HG03521 (cell line): ENCODE results near the gene TCAF1.
A peak's percentile ranks its signal among the peaks of the same experiment; 100 is the strongest.

Experiments used
- ATAC-seq: cut with Tn5 transposase; IDR thresholded peaks from one replicate; pipeline ENCODE4 v1.9.1; 2021; ENCODE audit warnings: mild to moderate bottlenecking, moderate library complexity; ENCODE audit not compliant: unreplicated experiment

The TCAF1 gene, protein sequence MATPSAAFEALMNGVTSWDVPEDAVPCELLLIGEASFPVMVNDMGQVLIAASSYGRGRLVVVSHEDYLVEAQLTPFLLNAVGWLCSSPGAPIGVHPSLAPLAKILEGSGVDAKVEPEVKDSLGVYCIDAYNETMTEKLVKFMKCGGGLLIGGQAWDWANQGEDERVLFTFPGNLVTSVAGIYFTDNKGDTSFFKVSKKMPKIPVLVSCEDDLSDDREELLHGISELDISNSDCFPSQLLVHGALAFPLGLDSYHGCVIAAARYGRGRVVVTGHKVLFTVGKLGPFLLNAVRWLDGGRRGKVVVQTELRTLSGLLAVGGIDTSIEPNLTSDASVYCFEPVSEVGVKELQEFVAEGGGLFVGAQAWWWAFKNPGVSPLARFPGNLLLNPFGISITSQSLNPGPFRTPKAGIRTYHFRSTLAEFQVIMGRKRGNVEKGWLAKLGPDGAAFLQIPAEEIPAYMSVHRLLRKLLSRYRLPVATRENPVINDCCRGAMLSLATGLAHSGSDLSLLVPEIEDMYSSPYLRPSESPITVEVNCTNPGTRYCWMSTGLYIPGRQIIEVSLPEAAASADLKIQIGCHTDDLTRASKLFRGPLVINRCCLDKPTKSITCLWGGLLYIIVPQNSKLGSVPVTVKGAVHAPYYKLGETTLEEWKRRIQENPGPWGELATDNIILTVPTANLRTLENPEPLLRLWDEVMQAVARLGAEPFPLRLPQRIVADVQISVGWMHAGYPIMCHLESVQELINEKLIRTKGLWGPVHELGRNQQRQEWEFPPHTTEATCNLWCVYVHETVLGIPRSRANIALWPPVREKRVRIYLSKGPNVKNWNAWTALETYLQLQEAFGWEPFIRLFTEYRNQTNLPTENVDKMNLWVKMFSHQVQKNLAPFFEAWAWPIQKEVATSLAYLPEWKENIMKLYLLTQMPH

DNA sequence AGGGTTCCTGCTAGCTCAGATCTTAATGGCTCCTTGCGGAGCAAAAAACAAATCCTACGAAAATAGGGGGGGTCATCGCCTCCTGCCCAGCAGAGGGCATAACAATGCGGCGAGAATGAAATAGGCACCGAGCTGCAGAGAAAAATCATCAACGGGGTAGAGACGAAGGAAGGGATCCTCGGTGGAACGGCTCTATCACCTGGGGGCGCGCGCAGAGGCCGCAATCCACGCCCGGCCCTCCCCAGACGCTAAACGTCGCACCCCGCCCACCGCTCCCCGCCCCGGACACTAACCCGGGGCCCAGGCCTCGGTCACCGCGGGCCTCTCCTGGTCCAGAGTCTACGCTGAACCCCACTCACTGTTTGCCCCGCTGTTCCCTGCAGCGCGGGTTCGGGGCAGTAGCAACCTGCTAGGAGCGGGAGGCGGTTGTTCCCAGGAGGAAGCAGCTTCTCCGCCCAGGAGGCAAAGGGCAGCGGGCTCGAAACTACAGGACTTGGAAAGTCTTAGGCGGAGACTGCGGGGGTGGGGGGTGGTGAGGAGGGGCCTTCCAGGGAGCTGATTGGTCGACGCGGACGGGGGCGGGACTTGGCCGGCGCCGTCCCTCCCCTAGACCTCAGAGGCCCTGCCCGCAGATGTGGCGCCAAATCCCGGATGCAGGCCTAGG lies at the start of gene TCAF1:
Gene TCAF1 (minus strand): TSS at position 509 of the 664 bp plus-strand sequence. CDS start 25,568 bp downstream, outside the sequence.
- peak; percentile 91 for ATAC-seq

DNA sequence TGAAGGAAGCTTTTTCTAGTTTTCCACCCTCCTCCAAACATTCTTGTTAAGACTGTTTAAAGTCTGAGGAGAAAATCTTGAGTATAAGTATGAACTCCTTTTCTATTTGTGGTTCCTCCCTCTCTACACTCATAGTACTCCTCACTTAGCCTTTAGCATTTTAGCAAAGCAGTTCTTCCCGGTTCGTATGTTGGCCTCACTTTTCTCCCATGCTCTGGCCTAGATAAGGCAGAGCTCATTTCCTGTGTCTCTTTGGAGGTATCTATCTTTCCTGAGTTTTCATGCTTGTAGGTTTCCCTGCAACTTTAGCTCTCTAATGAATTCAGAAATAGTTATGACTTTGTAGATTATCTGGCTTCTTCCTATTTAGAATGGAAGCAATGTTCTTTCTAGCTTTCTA lies 46.8 kb upstream of the TCAF1 start:
- no peak for ATAC-seq

DNA sequence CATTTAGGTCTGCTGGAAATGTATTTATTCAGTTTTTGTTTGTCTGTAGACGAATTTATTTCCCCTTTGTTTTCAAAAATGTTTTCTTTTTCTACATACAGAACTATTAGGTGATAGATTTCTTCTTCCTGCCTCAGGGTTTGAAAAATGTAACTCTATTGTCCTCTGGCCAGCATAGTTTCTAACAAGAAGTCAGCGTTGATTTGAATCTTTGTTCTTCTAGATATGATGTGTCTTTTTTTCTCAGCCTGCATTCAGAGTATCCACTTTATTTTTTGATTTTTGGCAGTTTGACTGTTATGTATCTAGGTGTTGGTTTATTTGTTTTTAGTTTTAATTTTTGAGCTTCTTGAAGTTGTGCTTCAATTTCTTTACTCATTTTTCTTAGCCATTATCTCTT lies 45.1 kb upstream of the TCAF1 start:
- ATAC-seq: no peak

DNA sequence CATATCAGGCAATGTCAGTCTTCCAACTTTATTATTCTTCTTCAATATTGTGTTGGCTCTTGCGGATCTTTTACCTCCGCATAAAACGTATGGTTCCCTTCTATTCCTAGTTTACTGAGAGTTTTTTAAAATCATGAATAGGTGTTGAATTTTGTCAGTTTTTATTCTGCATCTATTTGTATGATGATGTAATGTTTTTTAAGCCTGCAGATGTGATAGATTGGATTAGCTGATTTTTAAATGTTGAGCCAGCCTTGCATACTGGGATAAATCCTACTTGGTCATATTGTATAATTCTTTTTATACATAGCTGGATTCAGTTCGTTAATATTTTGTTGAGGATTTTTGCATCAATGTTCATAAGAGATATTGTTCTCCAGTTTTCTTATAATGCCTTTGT lies 43.4 kb upstream of the TCAF1 start:
- ATAC-seq: no peak

DNA sequence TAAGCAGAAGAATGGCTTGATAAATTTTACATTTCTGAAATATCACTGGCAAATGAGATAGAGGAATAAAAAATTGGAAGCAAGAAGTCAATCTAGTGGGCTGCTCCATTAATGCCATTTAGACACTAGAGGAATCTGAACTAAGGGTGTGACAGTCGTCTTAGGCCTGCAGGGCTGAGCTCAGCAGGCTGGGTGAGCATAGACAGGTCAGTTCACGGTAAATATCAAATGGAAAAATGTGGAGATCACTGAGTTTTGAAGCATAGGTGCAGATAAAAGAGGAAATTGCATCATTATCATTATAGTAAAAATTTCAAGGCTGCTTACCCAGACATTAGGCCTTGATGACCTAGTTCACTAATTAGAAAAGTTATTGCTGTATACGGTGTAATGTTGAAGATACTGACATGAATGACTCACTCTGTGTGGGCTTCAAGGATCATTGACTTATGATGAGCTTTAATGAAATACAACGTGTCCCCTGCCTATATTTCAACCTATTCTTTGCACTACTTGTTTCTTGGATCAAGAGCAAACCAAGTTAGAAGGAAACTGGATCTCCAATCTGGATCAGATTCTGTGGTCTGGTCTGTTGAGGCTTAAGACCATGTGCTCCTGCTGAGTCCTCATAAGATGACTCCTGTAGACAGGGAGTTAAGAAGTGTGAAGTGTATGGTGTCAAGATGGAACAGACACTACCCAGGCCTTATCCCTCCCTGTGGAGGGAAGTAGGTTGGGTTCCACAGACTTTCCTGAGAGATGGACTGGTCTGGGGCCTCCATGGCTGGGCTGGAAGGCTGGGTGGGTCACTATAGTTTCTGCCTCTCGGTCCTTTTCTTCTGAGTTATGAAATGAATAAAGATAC lies 36.6 kb upstream of the TCAF1 start:
- ATAC-seq: no peak

DNA sequence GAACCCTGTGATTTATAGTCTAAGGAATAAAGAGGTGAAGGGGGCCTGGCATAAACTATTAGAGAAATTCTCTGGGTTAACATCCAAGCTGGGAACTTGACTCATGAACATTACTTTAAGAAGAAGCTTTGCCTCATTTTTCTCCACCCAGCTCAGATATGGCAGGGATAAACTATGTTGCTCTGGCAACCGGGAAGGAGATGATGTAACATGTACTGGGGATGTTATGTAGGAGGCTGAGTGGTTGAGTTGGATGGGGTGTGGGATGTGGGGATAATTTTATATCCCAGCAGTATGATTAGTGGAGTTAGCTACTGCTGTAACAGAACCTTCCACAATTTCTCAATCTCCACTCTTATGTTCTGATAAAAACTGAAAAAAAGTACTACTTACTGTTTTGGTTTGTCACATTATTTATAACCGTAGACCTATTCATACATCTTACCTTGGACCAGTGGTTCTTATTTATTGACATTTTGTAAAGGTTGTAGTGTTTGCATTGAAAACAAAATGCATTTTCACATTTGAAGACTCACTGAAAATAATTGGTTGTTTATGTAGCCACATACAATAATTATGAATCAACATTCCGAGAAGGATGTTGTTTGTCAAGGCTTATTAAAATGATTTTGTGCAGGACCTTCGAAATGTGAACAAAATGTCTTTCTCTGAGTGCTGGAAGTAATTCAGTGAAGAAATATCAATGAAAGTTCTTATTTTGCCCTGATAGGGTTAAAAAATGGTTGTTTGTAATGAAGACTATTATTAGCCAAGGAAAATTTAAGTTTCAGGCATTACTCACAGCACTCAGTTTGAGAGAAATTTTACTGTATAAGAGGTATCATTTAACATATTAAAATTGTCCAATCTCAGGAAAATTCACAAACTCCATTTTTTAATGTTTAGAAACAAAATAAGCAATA lies 34.4 kb upstream of the TCAF1 start:
- ATAC-seq: no peak

DNA sequence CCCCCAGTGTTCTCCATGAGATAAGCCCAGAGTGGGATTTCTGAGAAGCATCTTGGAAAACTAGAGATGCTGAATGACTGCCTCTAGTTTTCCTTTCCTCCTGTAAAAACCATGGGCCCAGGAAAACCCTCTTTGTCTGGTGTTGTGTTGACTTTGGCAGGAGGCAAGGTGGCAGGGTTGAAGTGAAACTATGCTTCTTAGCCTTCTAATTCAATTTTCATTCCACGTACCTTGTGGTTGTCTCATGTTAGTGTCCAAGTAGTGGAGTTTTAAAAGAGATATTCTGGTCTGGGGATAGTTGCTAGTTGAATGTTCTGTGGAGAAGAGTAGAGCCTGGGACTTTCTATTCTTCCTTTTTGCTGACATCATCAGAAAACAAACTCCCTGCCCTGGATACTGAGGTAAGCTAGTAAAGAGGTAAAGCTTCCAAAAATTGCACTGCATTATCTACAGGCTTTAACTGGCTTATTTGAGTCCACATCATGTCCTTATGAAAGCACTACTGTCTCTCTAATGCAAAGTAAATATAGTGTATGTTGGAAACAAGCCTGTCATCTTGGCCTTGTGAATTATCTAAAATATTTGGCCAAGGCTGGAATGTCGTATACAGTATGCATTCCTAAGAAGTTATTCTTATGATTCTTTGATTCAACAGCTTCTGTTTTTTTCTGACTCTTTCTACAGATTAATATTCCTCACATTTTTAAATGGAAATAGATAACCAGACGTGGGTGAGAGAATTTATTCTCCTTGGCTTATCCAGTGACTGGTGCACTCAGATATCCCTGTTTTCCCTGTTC lies 32.8 kb upstream of the TCAF1 start, which contains the start of gene OR2F2:
Gene OR2F2 (plus strand): TSS at position 708 of the 800 bp plus-strand sequence. CDS start 0 bp downstream, at position 708.
- ATAC-seq: no peak

DNA sequence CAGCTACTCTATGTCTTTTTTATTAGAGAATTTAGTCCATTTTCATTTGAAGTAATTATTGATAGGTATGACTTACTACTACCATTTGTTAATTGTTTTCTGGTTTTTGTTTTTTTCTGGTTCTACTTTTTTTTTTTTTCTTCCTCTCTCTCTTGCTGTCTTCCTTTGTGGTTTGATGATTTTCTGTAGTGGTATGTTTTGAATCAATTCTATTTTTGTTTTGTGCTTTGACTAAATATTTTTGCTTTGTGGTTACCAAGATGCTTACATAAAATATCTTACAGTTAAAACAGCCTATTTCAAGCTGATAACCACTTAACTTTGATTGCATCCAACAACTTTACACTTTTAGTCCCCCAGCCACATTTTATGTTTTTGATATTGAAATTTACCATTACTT lies 29.8 kb upstream of the TCAF1 start:
- no peak for ATAC-seq

DNA sequence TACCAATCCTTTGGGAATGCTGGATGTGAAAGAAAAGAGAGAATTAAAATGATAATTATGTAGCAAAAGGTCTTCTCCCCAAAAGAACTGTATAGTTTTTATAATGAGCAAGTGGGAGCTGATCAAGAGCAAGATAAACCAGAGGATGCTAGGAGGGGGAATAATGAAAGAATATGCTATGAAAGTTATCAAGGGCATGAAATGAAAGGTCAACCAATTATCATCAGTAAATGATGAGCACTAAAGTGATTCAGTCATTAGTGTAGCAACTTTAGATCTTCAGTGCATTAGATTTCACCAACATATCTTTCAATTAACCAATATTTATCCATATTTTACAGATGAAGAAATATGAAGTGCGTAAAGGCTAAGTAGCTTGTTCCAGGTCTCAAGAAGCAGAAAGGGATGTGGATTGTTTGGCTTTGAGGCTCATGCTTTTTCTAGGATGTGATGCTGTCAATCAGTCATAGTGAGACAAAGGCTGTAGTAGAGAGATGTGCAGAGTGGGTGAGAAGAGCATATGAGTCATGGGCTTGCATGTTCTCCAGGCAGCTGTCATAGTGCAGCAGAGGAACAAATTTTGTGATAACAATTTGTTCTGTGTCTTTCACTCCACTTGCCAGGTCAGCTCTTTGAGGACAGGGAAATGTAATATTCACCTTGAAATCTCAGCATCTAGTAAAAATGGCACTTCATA lies 27.4 kb upstream of the TCAF1 start:
- ATAC-seq: no peak

DNA sequence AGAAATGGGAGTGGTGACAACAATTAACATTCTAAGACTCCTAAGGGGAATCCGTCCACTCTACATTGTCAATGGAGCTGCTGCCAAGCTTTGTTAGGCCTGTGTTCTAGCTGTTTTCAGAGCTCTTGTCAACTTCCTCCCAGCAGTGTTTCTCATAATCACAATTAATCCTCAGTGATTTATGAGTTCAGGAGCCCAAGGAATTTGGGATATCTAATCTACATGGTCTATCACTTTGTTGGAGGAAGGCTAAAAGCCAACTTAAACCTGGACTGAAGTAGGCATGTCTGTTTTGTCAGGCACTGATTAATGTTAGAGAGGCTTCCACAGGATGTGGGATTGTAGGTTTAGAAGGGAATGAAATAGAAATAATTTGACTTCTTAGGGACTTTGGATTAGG lies 22.9 kb upstream of the TCAF1 start:
- ATAC-seq: no peak

DNA sequence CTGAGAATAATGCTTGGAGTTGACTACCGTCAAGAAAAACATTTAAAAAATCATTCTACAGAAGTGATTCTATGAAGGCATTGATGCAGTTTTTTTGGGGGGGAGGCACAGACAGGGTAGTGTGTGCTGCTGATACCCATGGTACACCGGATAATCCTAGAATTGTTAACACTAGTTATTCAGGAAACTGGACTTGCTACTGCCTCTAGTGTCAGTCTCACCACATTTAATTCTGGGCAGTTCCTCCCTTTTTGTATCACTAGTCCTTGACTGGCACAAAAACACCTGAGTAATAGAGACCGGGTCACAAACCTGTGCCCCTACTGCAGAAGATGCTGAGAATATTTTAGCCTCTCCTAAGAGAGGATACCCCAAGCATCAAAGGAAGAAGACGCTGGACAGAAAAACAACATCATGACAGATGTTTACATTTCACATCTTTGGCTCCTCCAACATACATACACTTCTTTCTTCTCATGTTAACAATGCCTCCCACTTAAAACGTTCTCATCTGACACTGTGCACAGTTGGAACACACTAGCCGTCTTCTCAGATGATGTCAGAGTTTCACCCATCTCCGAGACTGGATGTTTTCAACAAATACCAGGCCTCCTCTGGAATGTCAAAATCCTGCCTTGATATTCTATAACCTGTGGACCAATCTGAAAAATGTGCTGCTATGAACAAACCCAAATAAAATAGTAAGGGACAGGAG lies 13.1 kb upstream of the TCAF1 start:
- ATAC-seq: no peak

DNA sequence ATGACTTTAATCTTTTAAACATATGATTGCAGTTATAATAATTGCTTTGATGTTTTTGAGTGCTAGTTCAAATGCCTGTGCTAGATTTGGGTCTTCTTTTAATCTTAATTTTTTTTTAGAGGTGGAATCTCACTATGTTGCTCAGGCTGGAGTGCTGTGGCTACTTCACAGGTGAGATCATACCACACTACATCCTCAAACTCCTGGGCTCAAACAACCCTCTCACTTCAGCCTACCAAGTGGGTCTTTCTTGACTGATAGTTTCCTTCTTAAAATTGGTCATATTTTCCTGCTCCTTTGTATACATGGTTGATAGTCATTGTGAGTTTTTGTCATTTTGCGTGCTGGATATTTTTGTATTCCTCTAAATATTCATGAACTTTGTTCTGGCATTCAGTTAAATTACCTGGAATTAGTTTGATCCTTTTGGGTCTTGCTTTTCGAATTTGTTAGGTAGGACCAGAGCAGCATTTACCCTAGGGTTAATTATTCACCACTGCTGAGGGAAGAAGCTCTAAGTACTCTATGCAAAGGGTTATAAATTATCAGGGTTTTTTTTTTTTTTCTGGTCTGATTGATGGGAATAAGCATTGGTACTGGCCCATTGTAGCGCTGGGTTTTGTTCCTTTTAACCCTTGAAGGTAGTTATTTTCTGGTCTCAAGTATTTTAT lies 12.1 kb upstream of the TCAF1 start:
- no peak for ATAC-seq

DNA sequence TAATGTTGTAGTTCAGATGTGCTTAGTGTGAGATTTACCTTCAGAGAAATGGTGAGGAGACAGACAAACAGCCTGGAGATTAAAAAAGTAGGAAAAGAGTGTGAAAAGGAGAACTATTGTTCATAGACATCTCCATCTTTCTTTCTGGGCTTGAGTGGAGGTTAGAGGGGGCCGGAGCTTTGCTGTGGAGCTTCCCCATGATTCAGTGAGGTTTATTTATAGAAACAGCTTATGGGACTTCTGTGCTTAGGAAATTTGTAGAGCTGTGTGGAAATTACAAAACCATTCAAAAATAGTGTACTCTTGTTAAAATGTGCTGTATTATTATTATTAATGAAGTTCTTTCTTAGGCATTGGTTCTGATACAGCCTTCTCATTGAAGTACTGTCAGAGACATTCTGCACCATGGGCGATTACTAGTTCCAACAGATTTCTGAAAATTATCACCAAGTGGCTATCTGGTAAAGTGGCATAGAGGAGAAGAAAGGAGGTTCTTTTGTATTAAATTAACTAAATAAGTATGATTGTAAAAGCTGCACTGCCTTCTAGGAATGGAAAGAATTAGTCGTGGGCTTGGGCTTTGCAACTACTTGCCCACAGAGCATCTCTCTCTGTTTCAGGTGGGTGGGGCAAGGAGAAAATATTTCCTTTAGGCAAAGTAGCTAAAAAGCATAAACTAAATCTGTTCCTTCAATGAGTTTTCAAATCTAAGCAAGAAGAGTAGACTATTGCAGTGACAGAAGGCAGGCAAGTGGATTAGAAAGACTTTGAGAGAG lies 8.7 kb upstream of the TCAF1 start:
- ATAC-seq: no peak

DNA sequence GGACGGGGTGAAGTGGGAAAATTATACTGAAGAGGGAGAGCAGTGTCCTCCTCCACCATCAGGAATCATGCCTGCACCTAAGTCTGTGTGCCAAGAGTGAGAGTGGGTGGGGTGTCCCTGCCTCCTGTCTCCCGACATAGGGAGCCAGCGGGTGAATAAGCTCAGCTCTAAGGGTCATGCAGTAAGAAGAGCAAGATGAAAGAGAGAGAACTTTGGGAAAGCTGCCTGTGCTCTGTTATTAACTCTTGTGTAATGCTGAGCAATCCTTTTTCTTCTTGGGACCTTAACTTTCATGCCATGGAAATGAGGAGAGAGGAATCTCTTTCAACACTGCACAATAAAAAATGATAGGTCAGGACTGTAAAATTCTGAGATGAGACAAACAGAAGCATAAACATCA lies 7.9 kb upstream of the TCAF1 start:
- ATAC-seq: no peak

DNA sequence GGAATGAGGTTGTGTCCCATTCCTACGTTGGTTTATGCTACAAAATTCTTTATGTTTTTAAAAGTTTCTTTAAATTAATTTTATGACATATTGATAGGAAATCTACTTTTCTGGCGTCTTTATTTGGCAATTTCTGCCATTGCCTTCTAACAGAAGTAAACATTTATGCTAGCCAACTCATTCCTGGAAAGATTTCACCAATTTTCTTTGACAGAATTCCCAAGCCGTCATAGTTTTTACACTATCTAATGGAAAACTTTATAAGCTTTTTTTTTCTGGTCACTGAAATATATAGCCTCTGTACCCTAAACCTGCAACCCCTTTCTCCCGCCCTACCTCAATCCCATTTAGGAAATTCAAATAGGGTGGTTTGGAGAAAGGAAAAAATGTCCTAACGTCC lies 6.1 kb upstream of the TCAF1 start:
- no peak for ATAC-seq

DNA sequence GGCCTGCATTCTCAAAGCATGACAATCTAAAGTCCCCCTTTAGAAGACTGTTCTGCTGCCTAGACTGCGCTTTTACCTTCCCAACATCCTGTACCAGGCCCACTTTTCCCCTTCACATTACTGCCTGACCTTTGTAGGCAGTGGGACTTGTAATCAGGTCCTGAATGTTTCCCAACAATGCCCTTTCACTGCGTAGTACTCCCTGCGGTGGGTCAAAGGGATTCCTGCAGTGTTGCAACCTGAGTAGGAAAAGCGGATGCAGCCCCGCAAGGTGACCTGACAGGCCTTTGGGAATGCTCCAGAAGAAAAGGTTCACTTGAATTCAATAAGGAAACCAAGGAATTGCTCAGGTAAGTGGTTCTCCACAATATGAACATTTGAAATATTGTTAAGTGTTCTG lies 4.9 kb upstream of the TCAF1 start:
- ATAC-seq: no peak
